DND-41 (cell line): Measurements from ENCODE around the gene TMEM51.

Source experiments
- EZH2 ChIP-seq: IDR thresholded peaks from 3 replicates; pipeline ENCODE4 v1.6.1; 2012; ENCODE audit warnings: borderline replicate concordance, low read depth, mild to moderate bottlenecking, moderate library complexity, low read length, inconsistent platforms; ENCODE audit not compliant: severe bottlenecking
- TF ChIP-seq, protein P1 (sequence below): IDR thresholded peaks from 2 replicates; pipeline ENCODE4 v1.5.1; 2012; ENCODE audit warnings: borderline replicate concordance, low read length, moderate library complexity, mild to moderate bottlenecking; ENCODE audit not compliant: poor library complexity, severe bottlenecking; ENCODE audit errors: extremely low read depth

DNA sequence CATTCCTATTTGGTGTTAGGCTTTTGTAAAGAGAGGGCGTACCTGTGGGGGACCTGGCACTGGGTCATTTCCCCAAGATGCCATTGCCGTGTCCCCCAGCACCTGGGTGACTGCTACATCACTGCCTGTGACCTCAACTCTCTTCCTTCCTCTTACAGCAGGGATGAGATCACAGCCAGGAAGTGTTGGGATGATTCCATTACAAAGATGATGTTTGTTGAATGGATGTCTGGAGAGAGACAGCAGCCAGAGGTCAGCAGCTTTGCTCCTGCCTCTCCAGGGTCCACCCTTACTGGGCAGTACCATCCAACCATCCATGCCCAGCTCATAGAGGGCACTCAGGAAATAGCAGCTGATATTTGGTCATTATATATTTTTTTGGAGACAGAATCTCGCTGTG lies 35.1 kb downstream of the TMEM51 start:
- TF ChIP-seq, protein P1, sequence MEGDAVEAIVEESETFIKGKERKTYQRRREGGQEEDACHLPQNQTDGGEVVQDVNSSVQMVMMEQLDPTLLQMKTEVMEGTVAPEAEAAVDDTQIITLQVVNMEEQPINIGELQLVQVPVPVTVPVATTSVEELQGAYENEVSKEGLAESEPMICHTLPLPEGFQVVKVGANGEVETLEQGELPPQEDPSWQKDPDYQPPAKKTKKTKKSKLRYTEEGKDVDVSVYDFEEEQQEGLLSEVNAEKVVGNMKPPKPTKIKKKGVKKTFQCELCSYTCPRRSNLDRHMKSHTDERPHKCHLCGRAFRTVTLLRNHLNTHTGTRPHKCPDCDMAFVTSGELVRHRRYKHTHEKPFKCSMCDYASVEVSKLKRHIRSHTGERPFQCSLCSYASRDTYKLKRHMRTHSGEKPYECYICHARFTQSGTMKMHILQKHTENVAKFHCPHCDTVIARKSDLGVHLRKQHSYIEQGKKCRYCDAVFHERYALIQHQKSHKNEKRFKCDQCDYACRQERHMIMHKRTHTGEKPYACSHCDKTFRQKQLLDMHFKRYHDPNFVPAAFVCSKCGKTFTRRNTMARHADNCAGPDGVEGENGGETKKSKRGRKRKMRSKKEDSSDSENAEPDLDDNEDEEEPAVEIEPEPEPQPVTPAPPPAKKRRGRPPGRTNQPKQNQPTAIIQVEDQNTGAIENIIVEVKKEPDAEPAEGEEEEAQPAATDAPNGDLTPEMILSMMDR = no peak
- no peak for TF ChIP-seq EZH2
